Urothelium cell line (cell line): Measurements from ENCODE around the gene FARP1.

Experiments
- DNase-seq: peaks from one replicate; pipeline ENCODE4 v3.0.0; 2011; ENCODE audit warnings: low spot score, mixed read lengths
- FAIRE-seq: peaks from 2 replicates; lab custom pipeline; 2011; peaks lifted over from hg19 to GRCh38; lab: Jason Lieb, UNC

FARP1 gene

DNA sequence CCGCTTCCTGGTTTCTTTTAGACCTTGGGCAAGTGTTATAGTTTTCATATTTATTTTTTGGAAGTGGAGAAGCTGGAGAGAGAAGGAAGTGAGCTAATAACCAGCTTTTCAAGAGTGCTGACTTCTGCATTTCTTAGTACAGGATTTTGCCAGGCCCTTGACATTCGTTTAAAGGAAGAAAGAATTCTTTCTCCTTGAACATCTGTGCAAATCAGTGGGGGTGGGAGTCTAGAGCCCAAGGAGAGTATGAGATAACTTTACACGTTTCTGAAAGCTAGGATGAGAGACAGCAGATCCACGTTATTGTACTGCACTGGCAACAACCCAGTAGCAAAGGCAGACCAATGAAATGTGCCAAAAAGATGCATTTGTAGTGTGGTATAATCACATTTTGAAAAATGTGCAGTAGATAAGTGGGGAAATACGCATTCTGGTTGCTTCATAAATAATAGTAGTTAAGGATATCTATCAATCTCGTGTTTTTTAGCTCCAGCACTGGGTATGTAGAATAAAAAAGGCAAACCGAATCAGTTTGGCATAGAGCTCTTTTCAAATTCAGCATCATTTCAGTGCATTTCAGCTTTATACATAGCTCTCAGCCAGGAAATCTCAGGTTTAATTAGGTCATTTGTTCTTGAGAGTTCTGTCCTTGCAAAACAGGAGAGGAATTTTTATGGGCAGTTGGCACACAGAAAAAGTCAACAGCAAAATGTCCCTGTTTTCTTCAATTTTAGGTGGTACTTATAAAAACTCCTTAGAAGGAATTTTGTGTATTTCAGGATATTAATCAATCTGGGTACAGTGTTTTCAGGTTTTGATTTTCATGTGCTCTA, 29.9 kb downstream of the FARP1 start:
- no peak for DNase-seq
- no peak for FAIRE-seq

DNA sequence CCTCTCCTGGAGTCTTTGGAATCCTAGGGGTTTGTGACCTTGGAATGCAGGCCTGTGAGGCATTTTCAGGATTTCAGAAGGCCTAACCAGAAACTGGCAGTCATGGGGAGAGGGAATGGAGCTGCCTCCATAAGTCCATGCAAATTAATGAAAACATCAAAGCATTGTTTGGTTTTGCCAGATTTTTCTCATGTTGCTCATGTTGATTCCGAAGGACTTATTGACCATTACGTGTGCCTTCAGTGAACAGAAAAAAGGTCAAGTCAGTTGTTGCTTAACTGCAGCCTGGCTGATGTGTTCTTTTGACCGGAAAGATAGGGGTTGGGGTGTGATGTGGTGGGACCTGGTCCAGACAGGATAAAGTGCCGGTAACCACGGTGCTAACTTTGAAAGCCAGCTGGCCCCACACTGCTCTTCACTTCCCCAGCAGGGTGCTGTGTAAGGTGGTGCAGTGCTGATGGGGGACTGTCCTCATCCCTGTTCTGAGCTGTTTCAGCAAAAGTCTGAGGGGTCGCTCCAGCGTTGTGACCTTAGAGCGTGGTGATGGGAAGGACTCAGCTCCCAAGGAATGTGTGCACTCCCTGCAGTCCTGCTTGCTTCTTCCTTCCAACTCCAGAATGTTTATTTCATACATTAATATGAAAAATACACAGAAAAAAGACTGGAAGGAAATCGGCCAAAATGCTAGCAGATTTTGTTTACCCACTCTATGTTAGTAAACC, 30.7 kb downstream of the FARP1 start:
- peak; percentile 12 for DNase-seq
- FAIRE-seq = no peak

DNA sequence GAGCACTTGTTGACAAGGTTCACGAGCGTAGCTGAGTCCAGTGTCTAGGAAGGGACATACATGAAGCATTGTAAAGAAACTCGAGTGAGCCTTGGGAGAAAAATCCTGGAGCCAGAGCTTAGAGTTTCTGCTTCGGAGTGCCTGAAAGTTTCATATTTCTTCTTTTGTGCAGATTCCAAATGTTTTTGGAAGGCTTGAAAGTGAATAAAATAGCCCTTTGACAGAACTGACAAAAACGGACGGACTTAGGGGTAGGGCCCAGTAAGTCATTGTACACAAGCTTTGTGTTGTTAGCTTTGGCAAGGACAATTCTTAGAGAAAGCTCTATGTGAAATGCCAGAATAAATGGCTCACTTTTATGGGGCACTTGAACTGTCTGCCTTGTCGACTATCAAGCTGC, 31.4 kb downstream of the FARP1 start:
- no peak for FAIRE-seq
- DNase-seq = no peak

DNA sequence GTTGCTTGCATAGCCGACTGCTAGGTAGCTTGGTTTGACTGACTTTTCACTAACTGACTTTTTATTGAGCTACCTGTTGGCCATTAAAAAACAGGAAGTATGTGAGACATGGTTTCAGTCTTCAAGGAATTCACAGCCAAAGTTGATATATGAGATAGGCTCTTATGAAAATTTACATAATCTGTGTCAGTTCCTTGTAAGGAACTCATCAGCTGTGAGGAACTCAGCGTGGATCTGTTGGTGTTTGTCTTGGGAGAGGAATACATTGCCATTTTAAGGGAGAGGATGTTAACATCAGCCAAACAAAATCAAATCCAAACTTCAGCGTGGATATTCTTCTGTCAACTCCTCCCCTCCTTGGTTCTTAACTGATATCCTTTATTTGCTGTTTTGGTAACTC, 32.1 kb downstream of the FARP1 start:
- FAIRE-seq (no peak), DNase-seq (no peak)

DNA sequence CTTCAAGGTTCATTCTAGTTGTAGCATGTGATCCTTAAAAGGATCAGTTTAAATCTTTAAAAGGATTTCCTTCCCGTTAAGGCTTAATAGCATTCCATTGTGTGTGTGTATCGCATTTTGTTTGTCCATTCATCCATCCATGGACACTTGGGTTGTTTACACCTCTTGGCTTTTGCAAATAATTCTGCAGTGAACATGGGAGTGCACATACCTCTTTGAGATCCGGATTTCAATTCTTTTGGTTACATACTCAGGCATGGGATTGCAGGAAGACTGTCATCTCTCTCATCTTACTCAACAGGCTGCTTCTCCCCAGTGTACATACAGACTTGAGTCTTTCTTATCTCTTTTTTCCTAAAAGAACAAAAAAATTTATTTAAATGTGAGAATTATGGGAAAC, 32.9 kb downstream of the FARP1 start:
- DNase-seq (no peak), FAIRE-seq (no peak)

DNA sequence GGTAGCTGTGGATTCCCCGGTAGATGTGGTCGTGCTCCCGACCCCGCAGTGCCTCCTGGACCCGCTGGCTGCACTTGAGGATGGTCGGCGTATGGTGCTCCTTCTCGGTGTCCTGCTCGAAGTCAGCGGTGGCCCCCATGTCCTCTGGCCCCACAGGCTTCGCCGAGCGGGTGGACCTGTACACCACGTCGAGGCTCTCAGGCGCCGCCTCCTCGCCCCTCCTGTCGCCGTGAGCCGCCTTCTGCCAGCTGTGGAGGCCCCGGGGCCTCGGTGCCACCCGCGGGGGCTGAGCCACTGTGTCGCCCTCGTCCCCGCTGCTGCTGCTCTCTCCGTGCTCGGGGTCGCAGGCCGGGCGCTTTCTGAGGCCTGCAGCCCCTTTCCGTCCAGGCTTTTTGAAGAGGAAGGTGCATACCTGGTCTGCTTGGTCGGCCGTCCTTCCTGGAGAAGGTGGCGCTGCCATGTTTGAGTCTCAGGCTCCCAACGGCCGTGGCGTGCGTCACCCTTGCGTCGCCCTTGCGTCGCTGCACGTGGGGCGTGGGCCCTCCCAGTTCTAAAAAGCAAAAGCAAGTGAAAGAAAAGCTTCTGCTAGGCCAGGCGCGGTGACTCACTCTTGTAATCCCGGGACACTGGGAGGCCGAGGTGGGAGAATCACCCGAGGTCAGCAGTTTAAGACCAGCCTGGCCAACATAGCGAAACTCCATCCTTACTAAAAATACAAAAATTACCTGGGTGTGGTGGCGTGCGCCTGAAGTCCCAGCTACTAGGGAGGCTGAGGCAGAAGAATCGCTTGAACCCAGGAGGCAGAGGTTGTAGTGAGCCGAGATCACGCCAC, 34.1 kb downstream of the FARP1 start, which contains the start of gene RNF113B:
TSS of gene RNF113B (minus strand) at position 493 of the 832 bp plus-strand sequence. CDS start at position 460, 33 bp downstream.
- DNase-seq (no peak), FAIRE-seq (no peak)

DNA sequence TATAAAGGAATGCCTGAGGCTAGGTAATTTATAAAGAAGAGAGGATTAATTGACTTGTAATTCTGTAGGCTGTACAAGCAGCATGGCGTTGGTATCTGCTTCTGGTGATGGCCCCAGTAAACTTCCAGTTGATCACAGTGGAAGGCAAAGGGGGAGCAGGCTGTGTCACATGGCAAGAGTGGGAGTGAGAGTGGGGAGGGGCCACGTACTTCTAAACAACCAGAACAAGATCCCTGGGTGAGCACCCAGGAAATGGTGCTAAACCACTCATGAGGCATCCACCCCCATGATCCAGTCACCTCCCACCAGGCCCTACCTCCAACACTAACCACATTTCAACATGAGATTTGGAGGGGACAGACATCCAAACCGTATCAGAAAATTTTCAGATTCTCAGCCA, 37.2 kb downstream of the FARP1 start:
- FAIRE-seq = no peak

DNA sequence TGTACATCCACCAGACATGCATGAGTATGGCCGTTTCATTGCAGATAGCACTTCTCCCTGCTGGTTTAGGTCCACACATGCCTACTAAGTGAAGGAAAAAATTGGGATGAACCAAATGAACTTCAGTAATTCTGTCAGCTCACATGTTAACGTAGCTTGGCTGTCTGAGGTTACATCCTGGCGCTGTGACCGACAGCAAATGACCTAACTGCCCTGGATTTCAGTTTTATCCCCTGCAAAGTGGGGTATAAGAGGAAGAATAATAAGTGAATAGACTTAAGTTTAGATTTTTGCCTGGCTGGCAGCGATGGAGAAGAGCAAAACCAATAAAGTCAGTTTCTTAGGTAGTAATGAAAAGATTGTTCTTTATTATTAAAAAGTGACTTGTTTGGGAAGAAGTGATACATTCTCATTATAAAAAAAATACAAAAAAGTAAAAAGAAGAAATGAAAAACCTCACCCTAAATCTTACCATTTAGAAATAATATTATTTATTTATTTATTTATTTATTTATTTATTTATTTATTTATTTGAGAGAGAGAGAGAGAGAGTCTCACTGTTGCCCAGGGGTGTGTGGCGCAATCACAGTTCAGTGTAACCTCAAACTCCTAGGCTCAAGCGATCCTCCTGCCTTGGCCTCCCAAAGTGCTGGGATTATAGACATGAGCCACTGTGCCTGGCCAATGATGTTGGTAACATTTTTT, 38.4 kb downstream of the FARP1 start:
- DNase-seq (no peak), FAIRE-seq (no peak)

More for the DNA sequence above, 37.2 kb downstream of the FARP1 start:
- no peak for DNase-seq

DNA sequence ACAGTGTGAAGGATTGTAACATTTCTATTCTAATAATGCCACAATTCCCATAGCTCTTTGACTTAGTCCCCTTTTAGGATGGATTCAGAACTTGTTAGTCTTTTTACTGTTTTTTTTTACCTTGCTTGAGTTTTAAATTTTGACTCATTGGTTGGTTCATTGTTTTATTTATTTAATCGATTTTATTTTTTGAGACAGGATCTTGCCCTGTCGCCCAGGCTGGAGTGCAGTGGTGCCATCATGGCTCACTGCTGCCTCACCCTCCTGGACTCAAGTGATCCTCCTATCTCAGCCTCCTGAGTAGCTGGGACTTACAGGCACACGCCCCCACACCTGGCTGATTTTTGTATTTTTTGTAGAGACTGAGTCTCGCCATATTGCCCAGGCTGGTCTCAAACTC, 39.3 kb downstream of the FARP1 start:
- FAIRE-seq = no peak
- no peak for DNase-seq

DNA sequence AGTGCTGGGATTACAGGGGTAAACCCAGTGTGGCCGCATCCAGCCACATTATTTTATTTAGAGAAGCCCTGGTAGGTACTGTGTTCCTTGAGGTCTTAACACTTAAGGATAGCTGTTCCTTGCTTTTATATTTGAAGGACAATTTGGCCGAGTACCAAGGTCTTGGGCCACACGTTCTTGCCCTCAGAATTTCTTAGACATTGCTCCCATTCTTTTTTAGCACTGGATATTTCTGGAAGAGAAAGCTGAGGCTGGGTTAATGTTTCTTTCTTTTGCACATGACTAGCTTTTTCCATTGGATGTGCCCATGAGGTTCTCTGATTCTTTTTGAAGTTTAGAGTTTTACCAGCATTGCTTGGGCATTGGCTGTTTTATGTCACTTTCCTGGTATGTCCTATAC, 39.7 kb downstream of the FARP1 start:
- no peak for FAIRE-seq
- DNase-seq = no peak

DNA sequence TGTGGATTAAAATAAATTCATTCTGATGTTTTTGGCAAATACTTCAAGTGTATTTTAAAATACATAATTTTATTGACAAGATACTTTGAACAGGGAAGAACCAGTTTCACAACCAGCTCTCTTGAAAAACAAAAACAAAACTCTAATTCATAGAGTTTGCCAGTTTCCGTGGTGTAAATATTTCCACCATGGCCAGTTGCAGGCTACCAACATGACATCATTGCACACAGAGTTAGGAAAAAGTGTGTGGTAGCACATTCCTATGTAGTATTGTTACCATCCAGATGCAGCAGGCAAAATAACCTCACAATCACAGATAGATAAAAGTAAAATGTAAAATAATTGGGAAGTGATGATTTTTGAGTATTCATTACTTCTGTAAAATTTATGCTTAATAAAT, 41.9 kb downstream of the FARP1 start:
- DNase-seq (no peak), FAIRE-seq (no peak)

DNA sequence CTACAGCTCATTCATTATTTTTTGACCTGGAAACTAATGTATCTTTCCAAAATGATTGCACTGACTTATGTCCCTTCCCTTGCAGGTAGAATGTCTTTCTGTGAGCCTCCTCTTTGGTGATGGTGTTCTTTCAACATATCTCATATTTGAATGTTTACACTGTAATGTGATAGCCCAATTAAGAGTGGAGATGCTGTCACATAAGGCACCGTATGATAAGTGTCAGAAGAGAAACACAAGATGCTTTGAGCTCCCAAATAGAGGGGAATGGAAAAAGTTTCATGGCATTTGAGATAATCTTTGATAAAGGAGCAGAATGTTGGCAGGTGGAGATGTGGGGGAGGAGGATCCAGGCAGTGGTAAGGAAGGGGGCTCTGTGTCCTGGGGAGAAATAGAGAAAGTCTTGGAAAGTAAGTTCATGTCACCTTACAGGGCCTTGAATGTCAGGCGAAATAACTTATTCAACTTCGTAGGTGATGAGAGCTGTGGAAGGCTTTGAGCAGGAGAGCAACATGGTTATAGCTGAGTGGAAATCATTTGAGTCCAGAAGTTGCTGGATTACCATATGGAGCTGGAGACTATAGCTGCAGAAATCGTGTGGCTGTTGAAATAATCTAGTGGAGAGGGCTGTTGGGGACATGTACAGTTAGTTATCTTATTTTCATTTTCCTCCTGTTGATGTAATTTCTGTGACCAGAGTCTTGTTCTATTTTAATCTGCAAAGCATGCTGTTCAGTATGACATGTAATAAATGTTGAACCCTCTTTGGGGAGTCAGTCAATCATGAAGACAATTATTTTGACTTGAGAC, 44.5 kb downstream of the FARP1 start:
- no peak for FAIRE-seq
- no peak for DNase-seq

DNA sequence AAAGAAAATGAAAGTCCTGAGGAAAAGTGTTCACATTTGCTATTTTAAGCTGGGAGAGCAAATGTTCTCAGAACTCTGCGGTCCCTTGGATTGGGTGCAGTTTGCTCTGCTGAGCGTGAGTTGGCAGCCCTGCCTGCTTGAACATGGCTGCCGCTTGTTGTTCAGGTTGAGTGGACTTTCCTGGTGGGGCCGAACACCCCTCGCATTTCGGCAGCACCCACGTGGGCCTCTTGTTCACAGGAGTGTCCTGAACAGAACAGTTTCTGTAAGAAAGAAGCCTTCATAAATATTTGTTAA, 45.0 kb downstream of the FARP1 start:
- DNase-seq = no peak

DNA sequence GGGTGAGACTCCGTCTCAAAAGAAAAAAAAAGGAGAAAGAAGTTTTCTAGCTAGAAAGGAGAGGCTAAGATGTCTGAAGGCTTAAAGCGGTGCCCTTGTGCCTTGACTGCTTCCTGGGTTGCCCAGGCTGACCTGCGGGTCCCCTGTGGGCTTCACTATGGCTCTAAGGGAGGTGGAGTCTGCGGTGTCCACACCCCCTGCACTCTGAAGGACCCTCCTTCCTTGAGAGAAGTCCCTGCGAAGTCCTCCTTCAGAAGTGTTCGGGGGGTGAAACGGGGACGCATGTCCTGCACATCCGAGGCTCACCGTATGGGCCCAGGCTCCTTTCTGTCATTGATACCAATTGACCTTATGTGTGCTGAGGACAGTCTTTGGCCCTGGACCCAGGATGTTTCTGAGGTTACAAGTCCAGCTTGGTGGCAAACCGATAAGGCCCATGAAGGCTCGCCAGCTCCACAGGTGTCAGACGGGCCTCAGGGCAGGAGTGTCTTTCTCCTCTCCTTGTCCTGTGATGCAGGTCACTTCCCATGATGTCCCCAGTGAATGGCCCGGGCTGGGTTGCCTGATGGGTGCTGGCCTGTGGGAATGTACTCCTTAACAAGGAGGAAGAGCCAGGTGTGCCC, 45.8 kb downstream of the FARP1 start:
- no peak for FAIRE-seq

More for the DNA sequence above, 45.0 kb downstream of the FARP1 start:
- no peak for FAIRE-seq

DNA sequence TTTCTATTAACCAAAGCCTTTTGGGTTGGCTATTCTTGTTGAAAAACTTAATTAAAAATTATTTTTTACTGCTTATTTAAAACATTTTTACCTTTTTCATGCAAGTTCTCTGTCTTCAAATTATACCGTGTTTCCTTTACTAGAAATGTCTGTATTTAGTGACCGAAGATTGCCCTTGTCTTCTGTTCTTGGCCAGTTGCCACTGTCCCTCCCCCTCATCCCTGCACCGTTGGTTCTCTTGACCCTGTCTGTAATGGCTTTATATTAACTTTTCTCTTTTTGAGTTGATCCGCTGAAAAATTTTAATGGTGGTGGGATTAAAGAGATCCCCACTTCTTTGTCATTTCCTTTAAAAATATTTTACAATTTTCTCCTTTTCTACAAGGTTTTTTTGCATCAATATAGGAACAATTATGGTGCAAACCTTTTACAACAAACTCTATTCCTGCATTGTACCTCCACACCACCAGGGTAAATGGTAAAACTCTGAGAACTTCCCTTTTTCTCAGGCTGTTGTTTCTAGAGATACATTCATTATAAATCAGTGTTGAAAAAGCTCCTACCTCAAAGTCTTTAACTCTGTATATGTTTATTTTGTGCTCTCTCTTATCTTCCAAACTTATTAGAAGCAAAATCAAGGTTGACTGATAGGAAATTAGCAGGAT, 47.1 kb downstream of the FARP1 start:
- no peak for DNase-seq
- no peak for FAIRE-seq

More for the DNA sequence above, 45.8 kb downstream of the FARP1 start:
- no peak for DNase-seq

DNA sequence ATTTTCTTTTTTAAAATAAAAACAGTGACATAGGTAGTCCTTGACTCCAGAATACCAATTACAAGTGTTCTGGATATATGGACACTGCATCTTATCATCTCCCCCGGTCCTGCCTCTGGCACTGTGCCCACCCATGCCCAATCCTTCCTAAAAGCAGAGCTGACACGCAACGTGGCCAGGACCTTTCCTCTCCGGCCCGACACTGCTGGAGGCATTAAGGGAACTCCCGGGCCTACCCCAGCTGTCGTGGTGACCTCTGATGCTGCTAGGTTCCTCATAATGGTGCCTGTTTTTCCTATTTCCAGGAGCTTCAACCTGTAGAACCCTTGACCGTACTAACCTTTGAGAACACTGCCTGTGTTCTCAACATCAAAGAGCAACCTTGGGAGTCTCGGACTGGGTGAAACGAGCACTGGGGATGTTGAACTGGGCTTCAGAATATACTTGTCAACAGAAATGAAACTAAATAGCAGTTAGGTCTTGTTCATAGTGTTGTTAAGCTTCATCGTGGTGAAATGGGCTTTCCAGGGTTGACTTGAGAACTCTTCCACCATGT, 48.1 kb downstream of the FARP1 start:
- FAIRE-seq (no peak), DNase-seq (no peak)

DNA sequence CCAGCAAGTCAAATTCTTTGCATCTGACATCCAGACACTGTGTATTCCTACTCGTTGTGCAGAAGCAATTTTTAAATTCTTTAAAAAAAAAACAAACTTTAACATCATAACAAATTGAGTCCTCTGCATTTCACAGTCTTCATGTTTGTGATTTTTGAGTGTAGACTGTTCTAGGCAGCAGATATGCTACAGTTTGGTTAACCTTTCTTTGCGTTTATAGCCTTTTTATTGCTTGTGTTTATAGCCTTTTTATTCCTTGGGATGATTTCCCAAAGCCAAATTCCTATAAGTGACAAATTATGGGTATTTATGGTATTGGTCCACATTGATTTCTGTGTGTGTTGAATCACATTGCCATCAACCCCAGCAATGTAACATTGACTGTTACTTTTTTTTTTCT, 49.1 kb downstream of the FARP1 start:
- DNase-seq = no peak
- FAIRE-seq = no peak

DNA sequence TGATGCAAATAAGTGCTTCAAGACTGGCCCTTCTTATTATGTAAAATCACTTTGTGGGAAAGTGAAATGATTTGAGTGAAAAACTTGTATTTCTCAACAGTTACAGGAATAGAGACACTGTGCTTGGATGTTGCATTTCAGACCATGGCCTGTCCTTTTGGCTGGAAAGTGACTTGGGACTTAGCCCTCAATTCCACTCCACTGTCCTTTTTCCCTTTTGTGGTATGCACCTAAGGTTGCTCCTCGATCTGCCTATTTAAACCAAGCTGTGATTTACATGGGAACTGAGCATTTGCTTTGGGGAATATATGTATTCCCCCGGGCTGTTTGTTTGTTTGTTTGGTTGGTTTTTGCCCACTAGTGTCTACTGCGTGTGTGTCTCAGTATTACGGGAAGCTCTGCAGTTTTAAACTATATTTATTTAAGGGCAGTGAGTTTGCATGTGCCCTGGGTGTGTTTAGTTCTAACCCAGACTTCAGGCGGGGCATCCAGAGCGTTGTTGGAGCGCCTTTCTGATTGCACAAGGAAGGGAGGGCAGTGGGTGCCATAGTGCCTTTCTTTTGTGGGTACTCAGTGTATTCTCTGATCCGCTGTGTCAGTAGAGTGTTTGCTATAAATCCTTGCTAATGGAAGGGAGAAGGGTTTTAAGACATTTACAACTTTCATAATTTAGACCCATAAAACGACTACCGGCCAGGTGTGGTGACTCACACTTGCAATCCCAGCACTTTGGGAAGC, 52.3 kb downstream of the FARP1 start:
- no peak for DNase-seq
- no peak for FAIRE-seq
